Fibroblast of villous mesenchyme (primary cell): ENCODE measurements around the gene NUDT5. TPM values are rescaled to one million over a fixed set of nuclear protein-coding genes. Genes with fewer than 3 reads are reported as not detected.
"Not testable (repeated sequence)": the region's sequence is repeated elsewhere in the genome, so short reads cannot be mapped to it uniquely, and the experiment has no call there.

ENCODE experiments used
- DNase-seq: peaks from one replicate; pipeline ENCODE4 v3.0.0-alpha.2; 2010; ENCODE audit warnings: low read depth
- H3K4me3 ChIP-seq: 2 replicates; pipeline ENCODE4 v1.5.1; 2011; ENCODE audit warnings: low read depth, mild to moderate bottlenecking, low read length
- total RNA-seq: library from RNA; depleted of rRNA; stranded (reverse); fragments of >200 nt; gene quantifications from 2 replicates; pipeline ENCODE4 v1.2.3, GENCODE V29; 2012
- TF ChIP-seq, protein P1 (sequence below): IDR thresholded peaks from 2 replicates; pipeline ENCODE4 v1.5.1; 2012; ENCODE audit warnings: low read depth, mild to moderate bottlenecking, low read length; ENCODE audit not compliant: insufficient read depth

Gene NUDT5
- total RNA-seq, 1 donor, result 59.2 TPM

DNA sequence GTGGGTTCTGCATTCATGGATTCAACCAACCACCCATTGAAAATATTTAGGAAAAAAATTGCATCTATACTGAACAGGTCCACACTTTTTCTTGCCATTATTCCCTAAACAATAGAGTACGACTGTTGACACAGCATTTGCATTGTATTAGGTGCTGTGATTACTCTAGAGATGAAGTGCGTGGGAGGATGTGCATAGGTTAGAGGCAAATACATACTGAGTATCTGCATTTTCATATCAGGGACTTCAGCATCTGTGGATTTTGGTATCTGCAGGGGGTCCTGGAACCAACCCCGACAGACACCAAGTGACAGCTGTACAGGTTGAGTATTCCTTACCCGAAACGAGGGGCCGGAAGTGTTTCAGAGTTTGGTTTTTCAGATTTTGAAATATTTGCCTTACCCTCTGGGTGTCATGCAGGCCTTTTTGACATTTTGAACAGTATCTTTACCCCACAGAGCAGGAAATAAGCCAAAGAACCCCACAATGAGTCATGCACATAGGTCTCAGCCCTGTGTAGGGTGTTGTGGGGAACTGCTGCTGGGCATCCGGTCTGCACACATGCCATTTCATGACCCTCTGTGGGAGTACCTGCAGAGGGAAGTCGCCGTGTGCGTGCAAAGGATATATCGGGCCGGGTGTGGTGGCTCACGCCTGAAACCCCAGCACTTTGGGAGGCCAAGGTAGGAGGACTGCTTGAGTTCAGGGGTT, 14.5 kb downstream of the NUDT5 start:
- no peak for DNase-seq
- TF ChIP-seq, protein P1, sequence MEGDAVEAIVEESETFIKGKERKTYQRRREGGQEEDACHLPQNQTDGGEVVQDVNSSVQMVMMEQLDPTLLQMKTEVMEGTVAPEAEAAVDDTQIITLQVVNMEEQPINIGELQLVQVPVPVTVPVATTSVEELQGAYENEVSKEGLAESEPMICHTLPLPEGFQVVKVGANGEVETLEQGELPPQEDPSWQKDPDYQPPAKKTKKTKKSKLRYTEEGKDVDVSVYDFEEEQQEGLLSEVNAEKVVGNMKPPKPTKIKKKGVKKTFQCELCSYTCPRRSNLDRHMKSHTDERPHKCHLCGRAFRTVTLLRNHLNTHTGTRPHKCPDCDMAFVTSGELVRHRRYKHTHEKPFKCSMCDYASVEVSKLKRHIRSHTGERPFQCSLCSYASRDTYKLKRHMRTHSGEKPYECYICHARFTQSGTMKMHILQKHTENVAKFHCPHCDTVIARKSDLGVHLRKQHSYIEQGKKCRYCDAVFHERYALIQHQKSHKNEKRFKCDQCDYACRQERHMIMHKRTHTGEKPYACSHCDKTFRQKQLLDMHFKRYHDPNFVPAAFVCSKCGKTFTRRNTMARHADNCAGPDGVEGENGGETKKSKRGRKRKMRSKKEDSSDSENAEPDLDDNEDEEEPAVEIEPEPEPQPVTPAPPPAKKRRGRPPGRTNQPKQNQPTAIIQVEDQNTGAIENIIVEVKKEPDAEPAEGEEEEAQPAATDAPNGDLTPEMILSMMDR, result no peak

DNA sequence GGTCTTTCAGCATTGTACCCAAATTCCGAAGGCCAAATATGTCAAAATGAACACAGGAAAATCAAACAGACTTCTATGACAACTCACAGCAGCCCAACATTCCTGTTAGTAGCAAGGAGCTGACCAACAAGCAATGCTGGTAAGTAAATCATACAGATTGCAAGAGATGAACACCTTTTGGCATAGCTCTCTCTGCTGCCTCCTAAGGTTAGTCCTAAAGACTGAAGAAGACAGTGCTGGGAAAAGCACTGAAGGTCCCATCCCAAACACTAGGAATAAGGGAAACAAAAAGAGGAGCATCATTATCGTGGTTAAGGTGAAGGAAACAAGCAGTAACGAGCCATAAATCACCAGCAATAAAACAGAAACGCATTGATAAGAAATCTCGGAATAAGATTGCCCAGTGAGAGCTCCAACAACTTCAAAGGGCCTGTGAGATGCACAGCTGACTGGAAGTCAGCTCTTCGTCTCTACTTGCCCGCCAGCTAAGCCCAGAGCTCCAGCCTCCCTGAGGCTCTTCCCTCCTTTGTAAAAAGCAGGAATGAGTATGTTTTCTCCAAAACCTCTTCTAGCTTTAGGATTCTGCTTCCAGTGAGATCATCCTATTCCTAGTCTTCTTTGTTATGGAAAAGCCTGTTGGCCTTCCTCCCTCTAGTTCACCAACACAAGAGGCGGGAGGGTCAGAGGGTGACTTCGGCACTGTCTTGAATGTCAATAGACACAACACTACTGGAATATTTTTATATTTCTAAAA, 15.3 kb downstream of the NUDT5 start:
- DNase-seq, result no peak
- TF ChIP-seq, protein P1, result no peak
- H3K4me3 ChIP-seq, result no peak overlapping the region

More for the DNA sequence above, 14.5 kb downstream of the NUDT5 start:
- no peak overlapping the region for H3K4me3 ChIP-seq

DNA sequence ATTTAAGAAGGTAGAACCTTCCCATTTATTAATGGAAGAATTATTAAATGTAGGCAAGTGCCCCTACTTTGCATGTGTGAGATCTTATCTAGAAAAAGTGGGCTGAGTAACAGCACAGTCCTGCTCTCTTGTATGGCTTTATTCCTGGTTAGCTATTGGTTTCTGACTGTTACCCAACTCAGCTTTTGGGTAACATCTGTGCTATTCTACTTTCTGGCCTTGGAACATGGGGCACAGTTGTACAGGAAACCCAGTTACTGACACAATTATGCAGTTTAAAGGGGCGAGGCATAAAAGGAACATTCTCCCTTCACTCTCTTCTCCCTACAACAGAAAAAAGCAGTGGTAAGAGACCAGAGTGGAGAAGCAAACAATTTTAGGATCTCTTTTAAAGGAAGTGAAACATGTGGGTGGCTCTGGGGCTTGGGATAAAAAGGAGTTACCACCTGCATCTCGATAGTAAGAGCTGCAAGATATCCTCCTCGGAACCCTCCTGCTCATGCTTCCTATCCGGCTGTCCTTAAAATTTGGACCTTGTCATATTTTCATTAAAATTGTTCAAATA, 16.0 kb downstream of the NUDT5 start:
- TF ChIP-seq, protein P1, result no peak
- no peak overlapping the region for H3K4me3 ChIP-seq
- DNase-seq, result no peak

DNA sequence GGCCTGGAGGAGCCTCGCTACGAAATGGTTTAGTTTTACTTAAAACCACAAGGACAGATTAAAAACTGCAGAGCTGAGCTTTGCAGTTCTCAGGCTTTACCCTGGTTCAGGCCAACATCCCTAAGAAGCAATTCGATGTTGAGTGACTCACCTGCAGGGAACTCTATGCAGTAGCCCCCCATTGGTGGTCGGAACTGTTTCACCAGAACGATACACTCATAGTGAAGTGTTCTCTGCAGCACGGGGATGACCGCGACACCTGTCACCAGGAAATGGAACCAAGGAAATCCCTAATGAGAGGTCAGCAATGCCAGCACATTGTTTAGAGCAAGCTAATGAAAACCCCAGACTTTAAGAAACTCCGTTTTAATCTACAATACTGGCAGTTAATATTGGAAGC, 18.0 kb downstream of the NUDT5 start:
- TF ChIP-seq, protein P1, result no peak
- no peak overlapping the region for H3K4me3 ChIP-seq
- DNase-seq, result no peak

DNA sequence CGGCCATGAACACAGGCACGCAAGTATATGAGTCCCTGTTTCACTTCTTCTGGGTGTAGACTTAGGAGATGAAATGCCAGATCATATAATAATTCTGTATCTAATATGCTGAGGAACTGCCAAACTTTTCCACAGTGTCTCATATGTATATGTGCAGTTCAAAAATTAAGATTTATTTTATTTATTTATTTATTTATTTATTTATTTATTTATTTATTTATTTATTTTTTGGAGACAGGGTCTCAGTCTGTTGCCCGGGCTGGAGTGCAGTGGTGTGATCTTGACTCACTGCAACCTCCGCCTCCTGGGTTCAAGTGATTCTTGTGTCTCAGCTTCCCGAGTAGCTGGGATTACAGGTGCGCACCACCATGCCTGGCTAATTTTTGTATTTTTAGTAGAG, 24.2 kb downstream of the NUDT5 start:
- not testable (repeated sequence) for DNase-seq, H3K4me3 ChIP-seq

DNA sequence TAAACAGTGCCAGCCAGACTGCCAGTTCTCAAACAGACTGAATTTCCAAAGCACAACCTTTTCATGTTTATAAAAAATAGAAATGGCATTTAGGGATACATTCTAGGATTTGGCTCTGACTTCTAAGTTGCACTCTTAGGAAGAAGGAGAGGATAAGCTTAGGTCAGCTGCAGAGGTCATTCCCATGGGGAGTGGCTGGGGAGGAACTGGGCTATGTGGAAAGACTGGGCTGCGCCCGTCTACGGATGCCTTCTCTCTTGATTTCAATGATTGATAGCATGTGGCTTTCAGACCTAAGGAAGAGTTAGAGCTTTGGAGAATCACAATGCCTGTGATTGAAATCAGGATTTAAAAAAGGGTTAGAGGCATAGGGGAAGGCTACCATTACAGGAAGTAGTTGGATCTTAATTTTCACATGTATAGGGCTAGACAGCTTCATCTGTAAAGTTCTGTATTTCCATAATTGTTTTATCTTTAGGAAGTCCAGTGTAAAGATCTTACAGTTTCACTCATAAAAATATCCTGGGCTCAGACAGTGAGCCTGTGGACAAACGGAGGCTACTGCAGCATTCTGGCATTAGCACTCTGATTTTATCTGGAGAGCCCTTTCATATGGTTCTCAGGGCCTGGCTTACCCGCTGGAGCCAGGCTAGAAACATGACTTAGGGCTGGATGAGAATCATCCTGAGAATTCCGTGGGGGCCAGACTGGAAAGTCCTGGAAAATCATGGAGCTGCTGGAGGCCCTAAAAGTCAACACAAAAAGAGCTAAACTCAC, 29.5 kb downstream of the NUDT5 start:
- TF ChIP-seq, protein P1, result no peak
- DNase-seq, result peak; percentile 11
- no peak overlapping the region for H3K4me3 ChIP-seq

DNA sequence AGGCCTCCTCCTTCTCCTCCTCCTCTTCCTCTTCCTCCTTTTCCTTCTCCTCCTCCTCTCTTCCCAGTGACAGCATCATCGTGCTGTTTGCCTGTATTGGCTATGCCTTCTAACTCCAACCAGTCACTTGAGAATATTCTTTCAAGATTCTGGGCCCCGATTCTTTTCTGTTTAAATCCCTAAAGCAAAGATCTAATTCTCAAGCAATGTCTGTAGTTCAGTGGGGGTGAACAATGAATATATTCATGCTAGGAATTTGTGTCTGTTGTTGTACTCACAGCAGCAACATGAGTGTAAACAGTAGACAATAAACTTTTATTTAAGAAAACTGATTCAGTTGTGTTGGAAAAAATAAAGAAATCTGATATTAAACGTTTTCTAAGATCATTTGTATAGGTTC, 30.7 kb downstream of the NUDT5 start:
- no peak for DNase-seq
- TF ChIP-seq, protein P1, result no peak
- no peak overlapping the region for H3K4me3 ChIP-seq
